Natural killer cell (primary cell): ENCODE results near the gene RFC3. TPM values are rescaled to one million over a fixed set of nuclear protein-coding genes. Genes with fewer than 3 reads are reported as not detected.

ENCODE experiments used
- ATAC-seq, 3 donors: fragments of 150-1000 bp in 2 of 3; fragments of 200-7000 bp in 1 of 3; cut with Tn5 transposase; 1 replicate in 1 of 3; 2 replicates in 2 of 3; pipeline ENCODE4 v1.10.0; 2021; ENCODE audit warnings: mild to moderate bottlenecking in 2 of 3, moderate library complexity in 2 of 3
- DNase-seq, 2 donors: peaks; one replicate each; pipeline versions ENCODE4 v3.0.0 to v3.0.0-alpha.2; 2013 to 2021; ENCODE audit warnings: mixed read lengths in 1 of 2
- H3K27ac ChIP-seq: one replicate; pipeline ENCODE4 v1.5.1; 2013; ENCODE audit warnings: mild to moderate bottlenecking, low read length
- H3K27me3 ChIP-seq: one replicate; pipeline ENCODE4 v1.6.1; 2013; ENCODE audit warnings: low read length; ENCODE audit not compliant: control insufficient read depth, insufficient read depth
- H3K36me3 ChIP-seq: one replicate; pipeline ENCODE4 v1.6.1; 2013; ENCODE audit warnings: low read length; ENCODE audit not compliant: control insufficient read depth, insufficient read depth
- H3K4me1 ChIP-seq: one replicate; pipeline ENCODE4 v1.6.1; 2013; ENCODE audit warnings: low read length; ENCODE audit not compliant: control insufficient read depth, insufficient read depth
- H3K4me3 ChIP-seq: one replicate; pipeline ENCODE4 v1.5.1; 2013; ENCODE audit warnings: low read length
- H3K9me3 ChIP-seq: one replicate; pipeline ENCODE4 v1.6.1; 2013; ENCODE audit warnings: low read length; ENCODE audit not compliant: control insufficient read depth, insufficient read depth
- H3K27ac Mint-ChIP-seq, 2 donors: one replicate each; pipeline ENCODE4 v1.8.0; 2022; ENCODE audit warnings: mild to moderate bottlenecking in 2 of 2, mixed read lengths in 2 of 2, moderate library complexity in 1 of 2
- H3K27me3 Mint-ChIP-seq, 2 donors: one replicate each; pipeline ENCODE4 v1.8.0; 2022; ENCODE audit warnings: low read depth in 2 of 2, mixed read lengths in 2 of 2
- H3K36me3 Mint-ChIP-seq: one replicate; pipeline ENCODE4 v1.8.0; 2022; ENCODE audit warnings: mixed read lengths
- H3K4me1 Mint-ChIP-seq, 2 donors: one replicate each; pipeline ENCODE4 v1.8.0; 2022; ENCODE audit warnings: mixed read lengths in 2 of 2
- H3K4me3 Mint-ChIP-seq: one replicate; pipeline ENCODE4 v1.8.0; 2022; ENCODE audit warnings: mild to moderate bottlenecking, moderate library complexity, mixed read lengths
- H3K9me3 Mint-ChIP-seq, 2 donors: one replicate each; pipeline ENCODE4 v1.8.0; 2022; ENCODE audit warnings: mixed read lengths in 2 of 2
- WGBS: methylation state at CpG from one replicate; pipeline ENCODE4 v1.1.7; 2013; ENCODE audit warnings: missing lambda C conversion rate; ENCODE audit not compliant: insufficient coverage; 5-methylcytosine and 5-hydroxymethylcytosine counted together
- intact Hi-C: fragments of 100-400 bp; cut with micrococcal nuclease; formaldehyde crosslinking; loops from one replicate; pipeline ENCODE4 v1.14.2; 2022
- total RNA-seq, 4 donors: library from RNA; stranded (reverse); fragments of 120-200 nt in 1 of 4; gene quantifications; one replicate each; pipeline versions ENCODE4 v1.2.3 to v1.2.4, GENCODE V29; 2013 to 2022
- TF ChIP-seq, protein P1 (sequence below): fragments of 200-600 bp; IDR thresholded peaks from one replicate; pipeline ENCODE4 v1.8.0; 2022; ENCODE audit warnings: antibody characterized with exemption

Gene RFC3
- total RNA-seq, 3 donors from 2014 or later (not counting 1 experiment from before 2014, with no cell fraction given), result 5.5 to 7.0 (median 6.8) TPM

DNA sequence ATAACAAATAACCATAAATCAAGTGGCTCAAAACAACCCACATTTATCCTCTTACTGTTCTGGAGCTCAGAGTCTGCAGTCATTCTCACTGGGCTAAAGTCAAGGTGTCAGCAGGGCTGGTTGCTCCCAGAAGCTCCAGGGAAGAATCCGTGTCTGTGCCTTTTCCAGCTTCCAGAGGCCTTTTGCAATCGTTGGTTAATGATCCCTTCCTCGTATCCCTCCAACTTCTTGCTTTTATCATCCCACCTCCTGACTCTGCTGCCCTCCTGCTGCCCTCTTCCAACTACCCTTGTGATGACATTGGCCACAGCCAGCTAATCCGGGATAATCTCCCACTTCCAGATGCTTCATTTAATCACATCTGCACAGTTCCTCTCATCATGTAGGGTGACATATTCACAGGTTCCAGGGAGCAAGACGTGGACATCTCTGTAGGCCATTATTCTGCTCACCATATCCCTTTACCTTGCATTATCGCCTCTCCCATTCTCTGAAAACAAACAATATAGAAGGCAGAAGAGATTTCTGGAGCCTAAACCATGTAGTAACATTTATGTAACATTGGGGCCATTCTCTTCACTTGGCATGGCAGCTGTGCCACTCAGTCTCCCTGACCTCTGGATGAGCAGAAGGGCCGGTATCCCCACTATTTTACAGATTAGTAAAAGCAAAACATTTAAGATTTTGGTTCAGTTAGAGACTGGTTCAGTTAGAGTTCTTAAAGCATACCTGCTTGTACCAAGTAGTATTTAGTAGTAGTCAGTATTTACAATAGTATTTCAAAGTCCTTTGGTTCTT is 53.5 kb downstream of the RFC3 start:
- intact Hi-C loops, result no loop called here
- Histone ChIP-seq H3K27ac (no peak overlapping the region), H3K36me3 (no peaks in the 10 kb centered on the region), H3K27me3 (no peaks in the 10 kb centered on the region), H3K4me1 (no peaks in the 10 kb centered on the region), H3K9me3 (no peaks in the 10 kb centered on the region), H3K4me3 (no peak overlapping the region)
- H3K4me1 Mint-ChIP-seq, result no peaks in the 10 kb centered on the region
- no peaks in the 10 kb centered on the region for H3K27me3 Mint-ChIP-seq
- no peak overlapping the region for H3K4me3 Mint-ChIP-seq
- no peaks in the 10 kb centered on the region for H3K36me3 Mint-ChIP-seq
- DNase-seq (no peak), ATAC-seq (no peak)
- WGBS, result 79% methylated on average over 6 of the region's 7 CpGs
- H3K9me3 Mint-ChIP-seq, result no peaks in the 10 kb centered on the region
- TF ChIP-seq, protein P1, sequence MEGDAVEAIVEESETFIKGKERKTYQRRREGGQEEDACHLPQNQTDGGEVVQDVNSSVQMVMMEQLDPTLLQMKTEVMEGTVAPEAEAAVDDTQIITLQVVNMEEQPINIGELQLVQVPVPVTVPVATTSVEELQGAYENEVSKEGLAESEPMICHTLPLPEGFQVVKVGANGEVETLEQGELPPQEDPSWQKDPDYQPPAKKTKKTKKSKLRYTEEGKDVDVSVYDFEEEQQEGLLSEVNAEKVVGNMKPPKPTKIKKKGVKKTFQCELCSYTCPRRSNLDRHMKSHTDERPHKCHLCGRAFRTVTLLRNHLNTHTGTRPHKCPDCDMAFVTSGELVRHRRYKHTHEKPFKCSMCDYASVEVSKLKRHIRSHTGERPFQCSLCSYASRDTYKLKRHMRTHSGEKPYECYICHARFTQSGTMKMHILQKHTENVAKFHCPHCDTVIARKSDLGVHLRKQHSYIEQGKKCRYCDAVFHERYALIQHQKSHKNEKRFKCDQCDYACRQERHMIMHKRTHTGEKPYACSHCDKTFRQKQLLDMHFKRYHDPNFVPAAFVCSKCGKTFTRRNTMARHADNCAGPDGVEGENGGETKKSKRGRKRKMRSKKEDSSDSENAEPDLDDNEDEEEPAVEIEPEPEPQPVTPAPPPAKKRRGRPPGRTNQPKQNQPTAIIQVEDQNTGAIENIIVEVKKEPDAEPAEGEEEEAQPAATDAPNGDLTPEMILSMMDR, result no peak
- no peak overlapping the region for H3K27ac Mint-ChIP-seq

DNA sequence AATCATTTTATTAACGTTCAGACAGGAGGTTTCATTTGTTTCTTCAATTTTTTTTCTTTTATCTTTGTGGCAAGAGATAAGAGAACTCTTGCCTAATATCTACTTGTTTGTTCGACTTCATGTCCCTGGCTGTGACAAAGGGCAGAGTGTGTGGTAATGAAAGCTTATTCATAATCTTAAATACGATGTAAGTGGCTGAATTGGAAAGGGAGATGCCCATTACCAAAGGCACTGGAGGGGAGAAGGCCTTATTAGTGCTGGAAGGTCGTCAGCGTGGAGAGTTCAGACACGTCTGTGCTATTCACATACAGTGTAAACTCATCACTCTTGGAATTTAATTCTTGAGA is 54.0 kb downstream of the RFC3 start:
- no peak overlapping the region for H3K27ac Mint-ChIP-seq
- H3K9me3 Mint-ChIP-seq, result no peaks in the 10 kb centered on the region
- TF ChIP-seq, protein P1, result no peak
- Histone ChIP-seq H3K27me3 (no peaks in the 10 kb centered on the region), H3K27ac (no peak overlapping the region), H3K4me3 (no peak overlapping the region), H3K4me1 (no peaks in the 10 kb centered on the region), H3K9me3 (no peaks in the 10 kb centered on the region), H3K36me3 (no peaks in the 10 kb centered on the region)
- H3K36me3 Mint-ChIP-seq, result no peaks in the 10 kb centered on the region
- intact Hi-C loops, result no loop called here
- DNase-seq (no peak), ATAC-seq (no peak)
- H3K4me1 Mint-ChIP-seq, result no peaks in the 10 kb centered on the region
- H3K27me3 Mint-ChIP-seq, result no peaks in the 10 kb centered on the region
- WGBS, result 91% methylated on average over 4 of the region's 6 CpGs
- H3K4me3 Mint-ChIP-seq, result no peak overlapping the region

DNA sequence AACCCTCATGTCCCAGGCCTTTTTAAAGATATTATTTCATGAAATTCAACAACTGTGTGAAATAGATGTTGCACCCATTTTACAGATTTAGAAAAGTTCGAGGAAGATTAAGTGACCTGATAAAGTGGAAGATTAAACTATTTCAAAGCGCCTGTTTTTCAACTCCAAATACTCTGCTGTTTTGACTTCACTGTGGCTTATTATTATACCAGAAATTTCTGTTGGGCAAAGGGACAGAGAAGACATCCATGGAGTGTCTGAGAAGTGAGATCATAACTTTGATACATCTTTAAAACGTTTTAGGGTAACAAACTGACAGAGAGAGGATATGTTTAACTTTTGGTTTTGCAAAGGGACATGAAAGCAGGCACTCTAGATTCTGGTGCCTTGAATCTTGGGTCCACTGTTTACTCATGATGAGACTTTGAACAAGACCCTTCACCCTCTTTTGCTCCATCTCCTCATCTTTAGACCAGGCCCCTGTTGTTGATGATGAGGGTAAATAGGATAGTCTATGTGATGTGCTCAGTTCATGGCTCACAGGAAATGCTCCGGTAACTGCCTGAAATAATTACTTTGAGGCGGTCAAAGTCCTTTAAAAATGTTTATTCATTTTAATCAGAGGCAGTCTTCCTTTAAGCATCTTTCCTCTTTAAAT is 55.4 kb downstream of the RFC3 start:
- no peaks in the 10 kb centered on the region for H3K36me3 Mint-ChIP-seq
- H3K4me1 ChIP-seq, result no peaks in the 10 kb centered on the region
- H3K27me3 Mint-ChIP-seq, result no peaks in the 10 kb centered on the region
- no peak overlapping the region for H3K4me3 ChIP-seq
- H3K36me3 ChIP-seq, result no peaks in the 10 kb centered on the region
- no peaks in the 10 kb centered on the region for H3K27me3 ChIP-seq
- intact Hi-C loops, result no loop called here
- no peak for DNase-seq
- TF ChIP-seq, protein P1, result no peak
- H3K4me1 Mint-ChIP-seq, result no peaks in the 10 kb centered on the region
- peaks cover 0 to 2% of the 10 kb centered on the region in 2 donors for H3K9me3 Mint-ChIP-seq
- ATAC-seq, result no peak
- no peak overlapping the region for H3K27ac ChIP-seq
- no peak overlapping the region for H3K27ac Mint-ChIP-seq
- 85% methylated on average over 3 of the region's 5 CpGs for WGBS
- no peaks in the 10 kb centered on the region for H3K9me3 ChIP-seq
- H3K4me3 Mint-ChIP-seq, result no peak overlapping the region
